Measurements from ENCODE around the gene ATP6V0D1. TPM values are rescaled to one million over a fixed set of nuclear protein-coding genes. Genes with fewer than 3 reads are reported as not detected.

The ATP6V0D1 gene
- total RNA-seq, 1 experiment from 2014 or later: 43.0 TPM

GRCh38 chr16:67388591-67388990, 92.4 kb downstream of the ATP6V0D1 start:
- no peak for TF ChIP-seq CTCF (conservative IDR thresholded peaks at IDR 0.05)
- Histone ChIP-seq H2AK5ac (ENCODE audit: insufficient read length, low read length) (no peak overlapping the region), H3K27ac (ENCODE audit: insufficient read length, low read depth, low read length) (no peak overlapping the region), H2BK5ac (ENCODE audit: insufficient read length, low read length) (no peak overlapping the region), H4K5ac (ENCODE audit: insufficient read length, low read depth, low read length) (no peak overlapping the region), H4K91ac (ENCODE audit: insufficient read length, low read depth, low read length) (no peak overlapping the region), H2BK120ac (ENCODE audit: low read depth, low read length, poor library complexity, severe bottlenecking) (no peak overlapping the region), H3K23ac (ENCODE audit: insufficient read length, low read depth, low read length) (no peak overlapping the region), H3K9me3 (ENCODE audit: control insufficient read depth, low read depth, low read length) (no peaks in the 10 kb centered on the region), H3K4me2 (ENCODE audit: insufficient read depth, insufficient read length, low read length) (no peak overlapping the region), H3K27me3 (ENCODE audit: insufficient read depth, low read length) (peaks cover 6% of the 10 kb centered on the region; the same call in 1 of the 2 replicates), H2BK15ac (ENCODE audit: low read depth, low read length) (no peak overlapping the region), H3K9ac (ENCODE audit: extremely low read depth, insufficient read length, low read length) (no peak overlapping the region), H3K79me1 (ENCODE audit: insufficient read depth, low read depth, low read length, poor library complexity, severe bottlenecking) (no peaks in the 10 kb centered on the region), H3K14ac (ENCODE audit: insufficient read depth, low read length) (no peak overlapping the region), H4K20me1 (ENCODE audit: control insufficient read depth, insufficient read depth, insufficient read length) (no peaks in the 10 kb centered on the region), H3K23me2 (ENCODE audit: insufficient read length, low read depth, low read length, poor library complexity, severe bottlenecking) (peaks cover 3% of the 10 kb centered on the region), H3K18ac (ENCODE audit: insufficient read length, low read depth, low read length) (no peak overlapping the region), H4K8ac (replicated peaks; ENCODE audit: insufficient read length, low read depth, low read length) (no peak overlapping the region), H2AFZ (ENCODE audit: low read length) (no peak overlapping the region), H3T11ph (ENCODE audit: low read length) (no peak overlapping the region), H3K4me1 (ENCODE audit: insufficient read depth, low read length) (peaks cover 4% of the 10 kb centered on the region; the same call in 1 of the 2 replicates), H3K79me2 (ENCODE audit: insufficient read depth, low read length) (no peaks in the 10 kb centered on the region), H2BK20ac (ENCODE audit: low read depth, low read length, poor library complexity, severe bottlenecking) (no peak overlapping the region), H3K4ac (ENCODE audit: low read depth, low read length) (no peak overlapping the region), H3K56ac (ENCODE audit: insufficient read length, low read depth, low read length) (no peak overlapping the region), H2BK12ac (ENCODE audit: insufficient read length, low read depth, low read length) (no peak overlapping the region)
- peaks cover 69% of the 10 kb centered on the region for H3K27me3 Mint-ChIP-seq (ENCODE audit: low read depth)
- H3K27ac Mint-ChIP-seq: no peak overlapping the region
- H3K4me3 Mint-ChIP-seq: no peak overlapping the region
- no CpG with 5 or more reads among the region's 2 CpGs for WGBS (ENCODE audit: extremely low coverage, insufficient read length, low lambda C conversion rate)
- H3K36me3 Mint-ChIP-seq (ENCODE audit: insufficient read depth in 1 of 3, low read depth in 3 of 3): no peaks in the 10 kb centered on the region
- no peak for DNase-seq
- H3K4me1 Mint-ChIP-seq: peaks cover 19 to 26% of the 10 kb centered on the region in 2 experiments
- no peaks in the 10 kb centered on the region for H3K9me3 Mint-ChIP-seq

All from H9 (cell line).